ENCODE results near the gene INF2. TPM values are rescaled to one million over a fixed set of nuclear protein-coding genes. Genes with fewer than 3 reads are reported as not detected.

The INF2 gene
- total RNA-seq, 5 donors from 2014 or later (not counting 1 experiment from before 2014, with no cell fraction given): 72.7 to 128 (median 83.7) TPM

- CTCF ChIA-PET: no interaction called here
- ATAC-seq (replicated peaks in 1 of 4) (no peak), DNase-seq (no peak)
- Histone ChIP-seq H3K36me3 (ENCODE audit: control insufficient read depth in 2 of 2, extremely low read depth in 1 of 2, insufficient read depth in 1 of 2, low read length in 1 of 2) (peaks cover 3 to 10% of the 10 kb centered on the region in 2 donors), H3K27ac (ENCODE audit: low read length) (peak overlapping the region; percentile 82), H3K27me3 (replicated peaks in 1 of 2; ENCODE audit: control insufficient read depth in 2 of 2, extremely low read depth in 1 of 2, insufficient read depth in 2 of 2, low read length in 1 of 2) (no peaks in the 10 kb centered on the region), H3K4me3 (ENCODE audit: control insufficient read depth in 1 of 2, extremely low read depth in 1 of 2, low read length in 1 of 2) (no peak overlapping the region), H3K9me3 (no peaks in the 10 kb centered on the region), H3K4me1 (ENCODE audit: control insufficient read depth in 1 of 2, extremely low read depth in 1 of 2, insufficient read depth in 2 of 2, low read length in 2 of 2) (peaks cover 30 to 48% of the 10 kb centered on the region in 2 experiments)
- peak overlapping the region in 1 of 2 donors; percentile 96 for H3K27ac Mint-ChIP-seq
- H3K27me3 Mint-ChIP-seq: no peaks in the 10 kb centered on the region
- 87% methylated on average over 13 of the region's 14 CpGs for WGBS (ENCODE audit: insufficient coverage)
- no peaks in the 10 kb centered on the region for H3K9me3 Mint-ChIP-seq
- H3K36me3 Mint-ChIP-seq: peaks cover 4% of the 10 kb centered on the region
- POLR2A ChIA-PET: no interaction called here
- peaks cover 40 to 52% (median 45%) of the 10 kb centered on the region in 3 donors for H3K4me1 Mint-ChIP-seq
- H3K4me3 Mint-ChIP-seq: no peak overlapping the region
These were observed 7.4 kb downstream of the INF2 start for GRCh38 chr14:104696671-104697316.

GRCh38 chr14:104697317-104697703 is 7.9 kb downstream of the INF2 start:
- ChIA-PET CTCF (no interaction called here), POLR2A (no interaction called here)
- Mint-ChIP-seq H3K9me3 (no peaks in the 10 kb centered on the region), H3K4me3 (no peak overlapping the region), H3K27ac (peak overlapping the region; percentile 69 to 82), H3K4me1 (peaks cover 36 to 49% (median 45%) of the 10 kb centered on the region in 3 donors), H3K27me3 (no peaks in the 10 kb centered on the region), H3K36me3 (peaks cover 4% of the 10 kb centered on the region)
- no peaks in the 10 kb centered on the region for H3K27me3 ChIP-seq (replicated peaks in 1 of 2; ENCODE audit: control insufficient read depth in 2 of 2, extremely low read depth in 1 of 2, insufficient read depth in 2 of 2, low read length in 1 of 2)
- no peak overlapping the region for H3K4me3 ChIP-seq (ENCODE audit: control insufficient read depth in 1 of 2, extremely low read depth in 1 of 2, low read length in 1 of 2)
- peaks cover 27 to 43% of the 10 kb centered on the region in 2 experiments for H3K4me1 ChIP-seq (ENCODE audit: control insufficient read depth in 1 of 2, extremely low read depth in 1 of 2, insufficient read depth in 2 of 2, low read length in 2 of 2)
- WGBS (ENCODE audit: insufficient coverage): 100% methylated on average over 5 of the region's 10 CpGs
- H3K27ac ChIP-seq (ENCODE audit: low read length): no peak overlapping the region
- H3K9me3 ChIP-seq: no peaks in the 10 kb centered on the region
- DNase-seq (no peak), ATAC-seq (replicated peaks in 1 of 4) (no peak)
- peaks cover 3 to 12% of the 10 kb centered on the region in 2 donors for H3K36me3 ChIP-seq (ENCODE audit: control insufficient read depth in 2 of 2, extremely low read depth in 1 of 2, insufficient read depth in 1 of 2, low read length in 1 of 2)

- H3K36me3 Mint-ChIP-seq: peaks cover 4% of the 10 kb centered on the region
- no peaks in the 10 kb centered on the region for H3K27me3 Mint-ChIP-seq
- Histone ChIP-seq H3K4me1 (ENCODE audit: control insufficient read depth in 1 of 2, extremely low read depth in 1 of 2, insufficient read depth in 2 of 2, low read length in 2 of 2) (peaks cover 23 to 36% of the 10 kb centered on the region in 2 experiments), H3K4me3 (ENCODE audit: control insufficient read depth in 1 of 2, extremely low read depth in 1 of 2, low read length in 1 of 2) (no peak overlapping the region), H3K27me3 (replicated peaks in 1 of 2; ENCODE audit: control insufficient read depth in 2 of 2, extremely low read depth in 1 of 2, insufficient read depth in 2 of 2, low read length in 1 of 2) (no peaks in the 10 kb centered on the region), H3K27ac (ENCODE audit: low read length) (no peak overlapping the region), H3K9me3 (no peaks in the 10 kb centered on the region), H3K36me3 (ENCODE audit: control insufficient read depth in 2 of 2, extremely low read depth in 1 of 2, insufficient read depth in 1 of 2, low read length in 1 of 2) (peaks cover 3 to 16% of the 10 kb centered on the region in 2 donors)
- no peak overlapping the region for H3K4me3 Mint-ChIP-seq
- CTCF ChIA-PET: interaction anchor here in 1 of 2 donors (1.1 kb wide), 1 partner anchor 11 kb away, joined by 3 read pairs; no protein-coding TSS in a partner anchor
- peak overlapping the region; percentile 23 to 69 for H3K27ac Mint-ChIP-seq
- no peaks in the 10 kb centered on the region for H3K9me3 Mint-ChIP-seq
- DNase-seq (no peak), ATAC-seq (replicated peaks in 1 of 4) (no peak)
- peaks cover 32 to 45% (median 41%) of the 10 kb centered on the region in 3 donors for H3K4me1 Mint-ChIP-seq
- WGBS (ENCODE audit: insufficient coverage): 90% methylated on average over 11 of the region's 19 CpGs
- POLR2A ChIA-PET: interaction anchor here in 1 of 2 donors (0.5 kb wide), 1 partner anchor 1137 kb away, joined by 3 read pairs; no protein-coding TSS in a partner anchor
These were observed 8.6 kb downstream of the INF2 start for GRCh38 chr14:104697892-104698583.

GRCh38 chr14:104698688-104699425 is 9.4 kb downstream of the INF2 start:
- peaks cover 4% of the 10 kb centered on the region for H3K36me3 Mint-ChIP-seq
- no peaks in the 10 kb centered on the region for H3K9me3 Mint-ChIP-seq
- Histone ChIP-seq H3K4me3 (ENCODE audit: control insufficient read depth in 1 of 2, extremely low read depth in 1 of 2, low read length in 1 of 2) (no peak overlapping the region), H3K9me3 (no peaks in the 10 kb centered on the region), H3K36me3 (ENCODE audit: control insufficient read depth in 2 of 2, extremely low read depth in 1 of 2, insufficient read depth in 1 of 2, low read length in 1 of 2) (peaks cover 3 to 24% of the 10 kb centered on the region in 2 donors), H3K4me1 (ENCODE audit: control insufficient read depth in 1 of 2, extremely low read depth in 1 of 2, insufficient read depth in 2 of 2, low read length in 2 of 2) (peaks cover 19 to 27% of the 10 kb centered on the region in 2 experiments), H3K27me3 (replicated peaks in 1 of 2; ENCODE audit: control insufficient read depth in 2 of 2, extremely low read depth in 1 of 2, insufficient read depth in 2 of 2, low read length in 1 of 2) (no peaks in the 10 kb centered on the region), H3K27ac (ENCODE audit: low read length) (no peak overlapping the region)
- ATAC-seq (replicated peaks in 1 of 4) (no peak), DNase-seq (no peak)
- ChIA-PET CTCF (interaction anchor here in 1 of 2 donors (1.1 kb wide), 1 partner anchor 10 kb away, joined by 3 read pairs; no protein-coding TSS in a partner anchor), POLR2A (interaction anchor here in 1 of 2 donors (0.5 kb wide), 1 partner anchor 1137 kb away, joined by 3 read pairs; no protein-coding TSS in a partner anchor)
- 94% methylated on average over 22 of the region's 24 CpGs for WGBS (ENCODE audit: insufficient coverage)
- peaks cover 29 to 38% (median 37%) of the 10 kb centered on the region in 3 donors for H3K4me1 Mint-ChIP-seq
- H3K27me3 Mint-ChIP-seq: no peaks in the 10 kb centered on the region
- H3K4me3 Mint-ChIP-seq: no peak overlapping the region
- peak overlapping the region; percentile 23 to 69 for H3K27ac Mint-ChIP-seq

GRCh38 chr14:104699426-104699748 is 10.0 kb downstream of the INF2 start:
- H3K4me1 Mint-ChIP-seq: peaks cover 26 to 34% (median 33%) of the 10 kb centered on the region in 3 donors
- peak overlapping the region in 1 of 2 donors; percentile 22 for H3K27ac Mint-ChIP-seq
- ChIA-PET POLR2A (no interaction called here), CTCF (no interaction called here)
- no peak overlapping the region for H3K4me3 Mint-ChIP-seq
- Histone ChIP-seq H3K27me3 (replicated peaks in 1 of 2; ENCODE audit: control insufficient read depth in 2 of 2, extremely low read depth in 1 of 2, insufficient read depth in 2 of 2, low read length in 1 of 2) (no peaks in the 10 kb centered on the region), H3K4me1 (ENCODE audit: control insufficient read depth in 1 of 2, extremely low read depth in 1 of 2, insufficient read depth in 2 of 2, low read length in 2 of 2) (peaks cover 14 to 22% of the 10 kb centered on the region in 2 experiments), H3K4me3 (ENCODE audit: control insufficient read depth in 1 of 2, extremely low read depth in 1 of 2, low read length in 1 of 2) (no peak overlapping the region), H3K27ac (ENCODE audit: low read length) (no peak overlapping the region), H3K9me3 (no peaks in the 10 kb centered on the region), H3K36me3 (ENCODE audit: control insufficient read depth in 2 of 2, extremely low read depth in 1 of 2, insufficient read depth in 1 of 2, low read length in 1 of 2) (peaks cover 4 to 25% of the 10 kb centered on the region in 2 donors)
- ATAC-seq (replicated peaks in 1 of 4): no peak
- no peak for DNase-seq
- H3K27me3 Mint-ChIP-seq: no peaks in the 10 kb centered on the region
- H3K9me3 Mint-ChIP-seq: no peaks in the 10 kb centered on the region
- 92% methylated on average over 12 of the region's 12 CpGs for WGBS (ENCODE audit: insufficient coverage)
- H3K36me3 Mint-ChIP-seq: peaks cover 9% of the 10 kb centered on the region

- no peak overlapping the region for H3K27ac Mint-ChIP-seq
- POLR2A ChIA-PET: no interaction called here
These were observed 10.8 kb downstream of the INF2 start for GRCh38 chr14:104700225-104700651.

More at GRCh38 chr14:104700225-104700651, 10.8 kb downstream of the INF2 start:
- no peaks in the 10 kb centered on the region for H3K9me3 ChIP-seq
- H3K27me3 ChIP-seq (replicated peaks in 1 of 2; ENCODE audit: control insufficient read depth in 2 of 2, extremely low read depth in 1 of 2, insufficient read depth in 2 of 2, low read length in 1 of 2): no peaks in the 10 kb centered on the region
- Mint-ChIP-seq H3K27me3 (no peaks in the 10 kb centered on the region), H3K9me3 (no peaks in the 10 kb centered on the region), H3K4me3 (no peak overlapping the region), H3K4me1 (peaks cover 17 to 25% (median 24%) of the 10 kb centered on the region in 3 donors), H3K36me3 (peaks cover 10% of the 10 kb centered on the region)
- H3K4me1 ChIP-seq (ENCODE audit: control insufficient read depth in 1 of 2, extremely low read depth in 1 of 2, insufficient read depth in 2 of 2, low read length in 2 of 2): peaks cover 6 to 14% of the 10 kb centered on the region in 2 experiments
- no peak overlapping the region for H3K27ac ChIP-seq (ENCODE audit: low read length)
- 73% methylated on average over 10 of the region's 14 CpGs for WGBS (ENCODE audit: insufficient coverage)
- no peak for DNase-seq
- H3K4me3 ChIP-seq (ENCODE audit: control insufficient read depth in 1 of 2, extremely low read depth in 1 of 2, low read length in 1 of 2): no peak overlapping the region
- no peak for ATAC-seq (replicated peaks in 1 of 4)
- CTCF ChIA-PET: no interaction called here
- peaks cover 8 to 26% of the 10 kb centered on the region in 2 donors for H3K36me3 ChIP-seq (ENCODE audit: control insufficient read depth in 2 of 2, extremely low read depth in 1 of 2, insufficient read depth in 1 of 2, low read length in 1 of 2)
